ENCODE results near the gene GSTM3. TPM values are rescaled to one million over a fixed set of nuclear protein-coding genes. Genes with fewer than 3 reads are reported as not detected.

Gene GSTM3
- total RNA-seq, 1 donor from 2014 or later = 93.7 TPM

- Histone ChIP-seq H3K9me3 (replicated peaks) (no peaks in the 10 kb centered on the region), H3K4me3 (peak overlapping the region; percentile 86), H3K36me3 (peaks cover 29% of the 10 kb centered on the region), H3K27ac (replicated peaks) (peak overlapping the region; percentile 80), H3K4me1 (peaks cover 21% of the 10 kb centered on the region), H3K27me3 (ENCODE audit: low read depth) (no peaks in the 10 kb centered on the region)
- no peak for TF ChIP-seq CTCF (IDR thresholded peaks at IDR 0.05; ENCODE audit: borderline replicate concordance)
- intact Hi-C loops (cut with micrococcal nuclease) = no loop called here
- DNase-seq = peak; percentile 86
These were observed 862 bp downstream of the GSTM3 start for GRCh38 chr1:109739738-109740614.

- Histone ChIP-seq H3K9me3 (replicated peaks) (peaks cover 4% of the 10 kb centered on the region), H3K27ac (replicated peaks) (no peak overlapping the region), H3K36me3 (peaks cover 39% of the 10 kb centered on the region), H3K4me1 (no peaks in the 10 kb centered on the region), H3K27me3 (ENCODE audit: low read depth) (no peaks in the 10 kb centered on the region), H3K4me3 (no peak overlapping the region)
- intact Hi-C loops (cut with micrococcal nuclease) = no loop called here
- no peak for DNase-seq
- TF ChIP-seq CTCF (IDR thresholded peaks at IDR 0.05; ENCODE audit: borderline replicate concordance) = no peak
These were observed 7.5 kb downstream of the GSTM3 start for GRCh38 chr1:109733236-109733870.

GRCh38 chr1:109732390-109732881 lies 8.4 kb downstream of the GSTM3 start:
- Histone ChIP-seq H3K36me3 (peaks cover 32% of the 10 kb centered on the region), H3K9me3 (replicated peaks) (peaks cover 4% of the 10 kb centered on the region), H3K4me1 (no peaks in the 10 kb centered on the region), H3K27ac (replicated peaks) (no peak overlapping the region), H3K4me3 (no peak overlapping the region), H3K27me3 (ENCODE audit: low read depth) (no peaks in the 10 kb centered on the region)
- intact Hi-C loops (cut with micrococcal nuclease) = no loop called here
- no peak for TF ChIP-seq CTCF (IDR thresholded peaks at IDR 0.05; ENCODE audit: borderline replicate concordance)
- no peak for DNase-seq

- no peak for TF ChIP-seq CTCF (IDR thresholded peaks at IDR 0.05; ENCODE audit: borderline replicate concordance)
- H3K27ac ChIP-seq (replicated peaks) = no peak overlapping the region
These were observed 10.2 kb downstream of the GSTM3 start for GRCh38 chr1:109730666-109731065.

GRCh38 chr1:109728870-109729269 lies 12.0 kb downstream of the GSTM3 start:
- H3K27ac ChIP-seq (replicated peaks) = no peak overlapping the region
- H3K9me3 ChIP-seq (replicated peaks) = peaks cover 2% of the 10 kb centered on the region
- H3K36me3 ChIP-seq = no peaks in the 10 kb centered on the region
- no peaks in the 10 kb centered on the region for H3K27me3 ChIP-seq (ENCODE audit: low read depth)
- TF ChIP-seq CTCF (IDR thresholded peaks at IDR 0.05; ENCODE audit: borderline replicate concordance) = no peak
- no peak for DNase-seq
- intact Hi-C loops (cut with micrococcal nuclease) = no loop called here
- no peak overlapping the region for H3K4me3 ChIP-seq
- no peaks in the 10 kb centered on the region for H3K4me1 ChIP-seq

More at GRCh38 chr1:109730666-109731065, 10.2 kb downstream of the GSTM3 start:
- Histone ChIP-seq H3K4me1 (no peaks in the 10 kb centered on the region), H3K9me3 (replicated peaks) (peaks cover 4% of the 10 kb centered on the region), H3K36me3 (peaks cover 15% of the 10 kb centered on the region), H3K4me3 (no peak overlapping the region), H3K27me3 (ENCODE audit: low read depth) (no peaks in the 10 kb centered on the region)
- intact Hi-C loops (cut with micrococcal nuclease) = no loop called here
- no peak for DNase-seq

Measured in left ventricle myocardium inferior (tissue), 1 donor.